CD4-positive, alpha-beta T cell treated with Interferon alpha-2 for 1 hour (primary cell): ENCODE results near the gene TMTC3.
"Not testable (repeated sequence)": the region's sequence is repeated elsewhere in the genome, so short reads cannot be mapped to it uniquely, and the experiment has no call there.

ENCODE experiments used
- DNase-seq, 2 donors: peaks; one replicate each; pipeline ENCODE4 v3.0.0-alpha.2; 2020 to 2022

Gene TMTC3

DNA sequence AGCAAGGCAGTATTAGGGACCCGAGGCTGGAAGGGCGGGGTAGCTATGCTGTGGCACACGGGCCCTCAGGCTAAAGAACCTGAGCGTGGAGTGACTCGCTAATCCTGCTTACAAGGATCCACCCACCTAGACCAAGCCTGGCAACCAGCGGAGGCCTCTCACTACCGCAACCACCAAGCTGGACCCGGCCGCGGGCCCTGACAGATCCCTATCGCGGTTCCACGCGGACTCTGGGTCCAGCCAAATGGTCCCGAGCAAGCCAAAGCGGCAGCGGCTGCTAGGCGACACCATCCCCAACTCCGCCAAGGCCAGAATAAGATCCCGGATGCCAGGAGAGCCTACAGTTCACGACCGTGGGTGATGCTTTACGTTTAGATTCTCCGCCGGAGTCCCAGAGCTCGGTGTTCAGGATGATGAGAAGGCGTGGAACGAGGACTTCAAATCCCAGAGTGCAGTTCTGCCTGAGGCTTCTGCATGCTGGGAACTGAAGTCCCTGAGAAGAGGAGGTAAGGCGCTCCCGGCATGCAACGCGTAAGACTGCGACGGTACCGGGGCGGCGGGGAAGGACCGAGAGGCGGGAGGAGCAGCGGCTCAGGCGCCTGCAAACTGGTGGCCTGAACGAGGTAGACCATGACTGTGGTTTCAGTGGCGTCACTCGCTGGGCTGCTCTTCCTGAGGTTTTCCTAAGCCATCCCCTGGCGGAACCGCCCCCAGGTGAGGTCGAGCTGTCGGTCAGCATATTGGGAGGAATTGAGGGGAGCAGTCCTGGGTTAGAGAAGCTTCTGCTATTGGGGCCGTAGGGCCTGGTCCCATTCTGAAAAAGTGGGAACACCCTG lies at the start of gene TMTC3, which contains the start of gene CEP290:
TSS of gene TMTC3 (plus strand) at position 534 of the 836 bp plus-strand sequence. CDS start 6,009 bp downstream, outside the sequence.
TSS of gene CEP290 (minus strand) at position 315 of the 836 bp plus-strand sequence. CDS start 781 bp downstream, outside the sequence.
- DNase-seq = peak; percentile 96 to 97

DNA sequence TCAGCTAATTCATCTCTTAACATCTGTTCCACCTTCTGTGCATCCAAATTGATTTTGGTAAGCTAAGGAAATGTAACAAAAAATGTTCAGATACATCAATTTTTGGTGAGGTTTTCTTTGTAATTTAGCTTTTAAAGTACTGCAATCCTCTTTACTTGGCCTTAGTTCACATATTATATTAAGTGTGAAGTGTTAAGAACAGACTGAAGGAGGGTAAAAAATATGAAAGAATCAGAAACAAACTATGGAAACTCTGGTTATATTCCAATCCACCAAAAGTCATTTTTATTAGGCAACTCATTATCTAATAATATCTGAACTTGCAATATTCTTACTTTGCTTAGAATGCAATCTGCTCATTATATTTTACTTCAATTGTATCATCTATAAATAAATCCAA lies 49.3 kb upstream of the TMTC3 start:
- DNase-seq = no peak

DNA sequence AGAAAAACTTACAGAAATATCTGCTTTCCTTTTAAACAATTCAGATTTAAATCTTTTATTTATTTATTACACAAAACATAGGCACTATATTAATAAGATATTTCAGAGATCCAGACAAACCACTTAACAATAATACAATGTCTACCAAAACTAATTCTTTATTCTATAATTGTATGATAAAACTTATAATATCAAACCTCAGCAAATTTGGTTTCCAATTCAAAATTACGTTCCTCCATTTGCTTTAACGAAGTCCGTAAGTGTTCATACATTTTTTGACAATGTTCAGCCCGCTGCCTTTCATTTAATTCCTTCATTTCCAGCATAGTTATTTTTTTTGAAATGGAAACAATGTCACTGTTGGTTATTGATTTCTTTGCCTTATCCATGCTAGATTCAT lies 48.5 kb upstream of the TMTC3 start:
- DNase-seq = no peak

DNA sequence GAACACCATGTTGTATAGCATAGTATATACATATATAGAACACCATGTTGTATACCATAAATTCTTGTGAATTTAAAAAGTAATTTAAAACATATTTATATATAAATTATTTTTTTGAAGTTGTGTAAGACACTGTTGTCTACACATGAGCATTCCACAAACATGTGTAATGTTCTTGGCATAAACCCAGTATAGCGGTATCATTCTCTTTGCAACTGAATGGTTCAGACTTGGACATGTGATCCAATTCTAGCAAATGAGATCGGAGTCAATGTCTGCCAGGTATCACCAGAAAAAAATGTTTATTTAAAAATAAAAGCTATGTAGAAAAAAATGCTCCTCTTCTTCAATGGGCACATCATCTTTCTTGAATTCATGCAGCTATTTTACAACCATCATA lies 34.1 kb upstream of the TMTC3 start:
- DNase-seq = no peak

DNA sequence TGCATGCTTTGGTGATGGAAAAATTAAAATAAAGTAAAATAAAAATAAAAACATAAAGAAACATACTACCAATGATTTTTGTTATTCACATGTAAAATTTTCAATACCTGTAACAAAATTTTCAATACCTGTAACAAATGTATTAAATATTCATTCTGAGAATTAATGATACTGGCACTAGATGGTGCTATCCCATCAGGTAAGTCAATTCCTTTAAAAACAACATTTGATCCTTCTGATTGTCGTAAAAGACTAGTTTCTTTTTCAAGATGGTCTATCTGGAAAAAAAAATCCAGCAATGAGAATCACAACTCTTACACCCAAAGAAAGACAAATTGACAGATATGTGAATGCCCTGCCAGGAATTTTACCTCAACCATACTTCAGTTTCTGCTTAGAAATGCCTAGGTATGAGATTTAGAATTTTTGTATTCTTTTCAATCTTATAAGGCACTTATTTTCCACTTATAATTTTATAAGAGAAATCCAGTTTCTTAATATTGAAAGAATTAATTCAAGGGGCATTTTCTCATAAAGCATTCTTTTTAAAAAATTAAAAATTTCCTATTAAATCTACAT lies 30.9 kb upstream of the TMTC3 start:
- peak in 1 of 2 donors; percentile 41 for DNase-seq

DNA sequence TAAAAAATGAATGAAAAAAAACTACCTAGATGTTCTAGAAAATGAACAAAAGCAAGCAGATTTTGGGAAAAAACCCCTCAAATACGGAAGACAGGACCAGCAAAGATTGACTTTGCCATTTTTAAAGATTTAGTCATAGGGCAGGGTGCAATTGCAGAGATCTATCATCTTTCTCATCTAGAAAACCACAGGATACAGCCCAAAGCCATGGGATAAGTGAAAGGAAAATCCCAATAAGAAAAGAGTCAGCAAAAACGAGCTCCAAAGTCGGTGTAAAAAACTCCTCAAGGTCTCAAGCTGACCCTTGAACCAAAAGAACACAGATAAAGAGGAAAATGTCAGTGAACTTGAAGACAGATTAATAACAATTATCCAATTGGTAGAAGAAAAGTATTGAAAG lies 28.2 kb upstream of the TMTC3 start:
- no peak for DNase-seq

DNA sequence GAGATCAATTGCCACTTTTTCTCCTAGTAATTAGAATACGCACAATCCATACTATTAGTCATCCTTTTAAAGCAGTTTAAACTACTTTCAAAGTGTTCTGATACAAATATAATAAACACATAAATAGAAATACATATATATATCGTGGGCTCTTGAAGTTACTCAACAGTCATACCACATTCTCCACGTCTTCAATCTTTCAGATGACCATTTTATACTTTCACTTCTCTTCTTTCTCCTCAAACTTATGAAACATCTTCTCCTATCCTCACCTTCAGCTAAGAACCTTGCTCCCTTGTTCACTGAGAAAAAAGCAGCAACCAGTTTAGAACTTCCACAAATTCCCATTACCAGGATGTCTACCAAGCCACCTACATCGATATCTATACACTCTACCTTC lies 19.4 kb upstream of the TMTC3 start:
- DNase-seq = no peak

DNA sequence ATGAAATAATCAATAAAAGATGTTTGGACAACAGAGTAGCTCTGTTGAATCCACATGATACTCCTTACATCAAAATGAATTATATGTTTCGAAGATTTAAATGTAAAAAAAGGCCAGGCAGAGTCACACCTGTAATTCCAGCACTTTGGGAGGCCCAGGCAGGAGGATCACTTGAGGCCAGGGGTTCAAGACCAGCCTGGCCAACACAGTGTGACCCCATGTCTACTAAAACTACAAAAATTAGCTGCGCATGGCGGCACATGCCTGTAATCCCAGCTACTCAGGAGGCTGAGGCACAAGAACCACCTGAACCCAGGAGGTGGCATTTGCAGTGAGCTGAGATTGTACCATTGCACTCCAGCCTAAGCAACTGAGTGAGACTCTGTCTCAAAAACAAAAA lies 15.0 kb upstream of the TMTC3 start:
- no peak for DNase-seq

DNA sequence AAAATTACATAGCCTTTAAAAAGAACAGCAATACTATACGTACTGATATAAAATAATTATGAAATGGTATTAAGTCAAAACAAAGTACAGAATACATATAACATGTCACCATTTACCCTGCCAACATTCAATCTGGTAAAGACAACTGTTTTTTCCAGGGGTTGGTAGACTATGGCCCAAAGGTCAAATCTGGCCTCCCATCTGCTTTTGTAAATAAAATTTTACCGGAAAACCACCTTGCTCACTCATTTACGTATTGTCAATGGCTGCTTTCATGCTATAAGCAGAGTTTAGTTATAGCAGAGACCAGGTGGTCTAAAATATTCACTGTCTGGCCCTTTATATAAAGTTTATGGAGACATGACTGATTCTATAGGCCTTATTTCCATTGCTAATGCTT lies 14.3 kb upstream of the TMTC3 start:
- no peak for DNase-seq

DNA sequence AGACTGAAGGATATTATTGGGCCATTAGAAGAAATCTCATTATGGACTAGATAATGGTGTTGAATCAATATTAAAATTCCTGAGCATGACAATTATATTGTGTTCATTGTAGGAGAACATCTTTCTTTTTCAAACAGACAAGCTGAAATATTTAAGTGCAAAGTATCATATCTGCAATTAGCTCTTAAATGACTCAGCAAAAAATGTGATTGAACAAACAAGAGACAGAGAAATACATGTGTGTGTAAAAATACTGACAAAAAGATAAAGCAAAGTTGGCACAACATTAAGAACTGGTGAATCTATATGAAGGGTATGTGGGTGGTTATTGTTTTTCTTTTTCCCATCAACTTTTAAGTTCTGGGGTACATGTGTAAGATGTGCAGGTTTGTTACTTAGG lies 9.7 kb upstream of the TMTC3 start:
- DNase-seq = no peak

DNA sequence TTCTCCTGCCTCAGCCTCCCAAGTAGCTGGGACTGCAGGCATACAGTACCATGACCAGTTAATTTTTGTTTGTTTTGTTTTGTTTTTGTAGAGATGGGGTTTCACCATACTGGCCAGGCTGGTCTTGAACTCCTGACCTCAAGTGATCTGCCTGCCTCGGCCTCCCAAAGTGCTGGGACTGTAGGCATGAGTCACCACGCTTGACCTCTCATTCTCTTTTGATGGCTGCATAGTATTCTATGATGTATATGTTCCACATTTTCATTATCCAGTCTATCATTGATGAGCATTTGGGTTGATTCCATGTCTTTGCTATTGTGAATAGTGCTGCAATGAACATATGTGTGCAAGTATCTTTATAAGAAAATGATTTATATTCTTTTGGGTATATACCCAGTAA lies 8.9 kb upstream of the TMTC3 start:
- DNase-seq = not testable (repeated sequence)

DNA sequence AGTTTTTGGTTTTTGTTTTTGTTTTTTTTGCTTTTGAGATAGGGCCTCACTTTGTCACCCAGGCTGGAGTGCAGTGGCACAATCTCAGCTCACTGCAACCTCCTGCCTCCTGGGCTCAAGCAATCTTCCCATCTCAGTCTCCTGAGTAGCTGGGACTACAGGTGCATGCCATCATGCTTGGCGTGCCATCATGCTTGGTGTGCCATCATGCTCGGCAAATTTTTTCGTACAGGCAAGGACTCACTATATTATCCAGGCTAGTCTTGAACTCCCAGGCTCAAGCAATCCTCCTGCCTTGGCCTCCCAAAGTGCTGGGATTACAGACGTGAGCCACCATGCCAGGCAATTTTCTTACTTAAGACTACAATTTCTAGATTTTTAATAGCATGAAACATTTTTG lies 2.4 kb upstream of the TMTC3 start:
- not testable (repeated sequence) for DNase-seq

DNA sequence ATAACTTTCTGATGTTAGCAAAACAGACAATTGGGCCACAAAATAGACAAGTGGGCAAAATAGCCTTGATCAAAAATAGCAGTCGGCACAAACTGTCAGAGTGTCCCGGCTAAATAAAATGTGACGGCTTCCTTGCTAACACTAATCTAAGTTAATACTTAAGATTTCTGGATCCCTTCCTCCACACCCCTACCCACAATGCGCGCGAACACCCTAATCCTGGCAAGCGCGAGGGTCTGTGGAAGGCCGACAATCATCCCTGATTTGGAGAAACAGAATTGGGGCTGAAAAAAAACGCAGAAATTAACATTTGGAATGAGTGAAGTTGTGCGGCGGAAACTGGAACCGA lies 708 bp upstream of the TMTC3 start:
- DNase-seq = no peak

DNA sequence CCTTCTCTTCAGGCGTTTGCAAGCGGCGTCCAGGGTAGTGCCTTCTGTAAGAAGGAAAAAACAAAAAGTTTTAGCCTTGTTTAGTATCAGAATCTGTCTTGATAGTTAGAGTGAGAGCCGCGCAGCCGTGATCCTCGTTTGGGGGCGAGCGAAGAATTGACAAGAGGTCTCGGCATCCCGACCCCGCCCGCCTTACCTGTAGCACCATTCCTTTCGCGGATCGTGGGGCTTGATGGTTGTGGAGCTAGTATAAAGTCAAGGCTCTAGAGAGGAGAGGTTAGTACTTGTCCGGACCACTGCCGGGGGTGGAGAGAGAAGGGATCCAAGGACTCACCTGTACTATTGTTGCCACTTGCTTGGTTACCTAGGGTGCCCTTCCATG lies 494 bp downstream of the TMTC3 start:
- no peak for DNase-seq

DNA sequence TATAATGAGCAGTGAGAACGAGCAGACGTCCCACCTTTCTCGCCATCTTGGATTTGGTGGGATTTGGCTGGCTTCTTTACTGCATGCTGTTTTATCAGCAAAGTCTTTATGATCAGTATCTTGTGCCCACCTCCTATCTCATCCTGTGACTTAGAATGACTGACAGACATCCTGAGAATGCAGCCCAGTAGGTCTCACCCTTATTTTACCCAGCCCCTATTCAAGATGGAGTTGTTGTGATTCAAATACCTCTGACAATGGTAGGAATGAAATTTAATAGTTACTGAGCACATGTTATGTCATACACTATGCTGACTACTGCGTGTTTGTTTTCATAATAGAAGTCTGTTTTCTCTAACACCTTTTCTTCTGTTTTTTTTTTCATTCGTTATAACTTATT lies 1.9 kb downstream of the TMTC3 start:
- DNase-seq = no peak

DNA sequence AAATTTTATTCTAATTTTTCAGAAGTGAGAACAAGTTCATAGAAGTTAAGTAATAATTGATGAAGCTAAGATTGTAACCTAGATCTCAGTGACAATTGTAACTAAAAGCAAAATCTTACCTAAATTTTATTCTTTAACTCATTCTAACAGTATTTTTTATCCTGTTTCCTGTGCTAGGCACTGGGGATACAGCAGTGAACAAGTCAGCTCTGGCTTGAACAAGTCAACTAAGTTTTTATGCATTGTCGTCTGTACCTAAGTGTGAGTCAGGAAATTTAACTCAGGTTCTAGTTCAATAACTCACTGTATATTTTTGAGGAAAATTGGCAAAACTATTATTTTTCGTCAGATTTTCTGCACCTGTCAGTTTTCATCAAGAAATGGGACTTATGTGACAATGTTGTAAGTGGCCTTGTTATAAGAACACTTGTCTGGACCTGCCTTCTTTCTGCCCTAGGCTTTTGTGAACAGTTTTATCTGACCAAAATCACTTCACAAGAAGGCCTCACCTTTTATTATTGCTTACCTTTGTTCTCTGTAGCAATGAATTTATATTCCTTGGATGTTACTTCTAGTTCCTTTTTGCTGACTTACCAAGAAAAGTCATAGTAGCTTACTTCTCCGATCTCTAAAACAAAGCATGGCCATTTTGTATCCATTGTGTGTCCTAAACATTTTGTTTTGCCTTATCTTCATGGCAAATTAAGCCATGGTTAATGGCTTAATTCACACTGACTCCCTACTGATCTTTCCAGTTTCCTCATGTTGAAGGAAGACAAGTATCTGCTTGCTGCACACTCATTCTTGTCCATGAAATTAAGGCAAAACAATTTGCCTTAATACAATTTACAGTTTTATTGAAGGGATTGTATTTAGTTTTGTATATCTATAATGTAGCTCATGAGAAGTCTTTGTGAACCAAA lies 2.7 kb downstream of the TMTC3 start:
- no peak for DNase-seq

DNA sequence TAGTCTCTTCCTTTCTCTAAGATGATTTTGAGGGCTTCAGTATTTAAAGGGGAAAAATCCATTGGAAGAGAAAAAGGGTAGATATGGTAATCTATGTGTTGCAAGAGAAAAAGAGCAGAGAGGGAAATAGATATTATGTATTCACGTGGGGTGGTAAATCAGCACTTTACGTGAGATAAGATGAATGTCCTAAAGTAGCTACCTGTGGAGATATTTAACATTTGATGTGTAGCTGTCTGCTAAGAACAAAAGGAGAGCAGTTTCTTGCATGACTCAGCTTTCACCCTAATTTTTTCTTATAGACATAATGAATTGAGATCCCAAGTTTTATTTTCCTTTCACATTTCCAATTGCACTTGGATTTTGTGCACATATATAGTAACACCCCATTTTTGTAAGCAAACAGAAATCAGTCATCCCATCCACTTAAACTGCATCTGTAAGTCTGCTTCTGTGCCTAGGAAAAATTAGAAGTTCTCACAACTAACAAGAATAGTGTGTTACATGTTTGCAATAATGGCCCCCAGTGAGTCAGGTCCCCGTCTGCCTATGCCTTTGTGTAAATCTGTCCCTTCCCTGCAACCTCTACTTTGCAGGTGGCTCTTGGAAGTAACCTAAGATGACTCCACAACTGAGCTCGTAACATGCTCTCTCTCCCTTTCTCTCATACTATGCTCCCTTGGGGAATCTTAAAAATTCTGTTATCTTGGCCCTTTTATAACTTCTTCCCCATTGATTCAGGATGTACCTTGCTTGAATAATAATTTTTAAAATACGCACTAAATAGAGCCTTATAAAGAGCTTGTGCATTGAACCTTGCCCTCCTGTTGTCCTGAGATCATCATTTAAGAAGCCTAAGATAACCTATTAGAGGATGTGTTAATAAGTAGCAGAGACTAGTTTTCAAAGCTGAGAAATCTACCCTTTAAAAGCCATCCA lies 3.7 kb downstream of the TMTC3 start:
- DNase-seq = no peak

DNA sequence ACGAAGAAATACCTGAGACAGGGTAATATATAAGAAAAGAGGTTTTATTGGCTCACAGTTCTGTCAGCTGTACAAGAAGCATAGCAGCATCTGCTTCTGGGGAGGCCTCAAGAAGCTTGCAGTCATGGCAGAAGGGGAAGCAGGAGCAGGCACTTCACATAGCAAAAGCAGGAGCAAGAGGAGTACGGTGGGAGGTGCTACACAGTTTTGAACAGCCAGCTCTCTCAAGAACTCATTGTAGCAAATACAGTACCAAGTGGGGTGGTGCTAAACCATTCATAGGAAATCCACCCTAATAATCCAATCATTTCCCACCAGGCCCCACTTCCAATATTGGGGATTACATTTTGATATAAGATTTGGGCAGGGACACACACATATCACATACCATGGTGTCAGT lies 8.0 kb downstream of the TMTC3 start:
- no peak for DNase-seq

DNA sequence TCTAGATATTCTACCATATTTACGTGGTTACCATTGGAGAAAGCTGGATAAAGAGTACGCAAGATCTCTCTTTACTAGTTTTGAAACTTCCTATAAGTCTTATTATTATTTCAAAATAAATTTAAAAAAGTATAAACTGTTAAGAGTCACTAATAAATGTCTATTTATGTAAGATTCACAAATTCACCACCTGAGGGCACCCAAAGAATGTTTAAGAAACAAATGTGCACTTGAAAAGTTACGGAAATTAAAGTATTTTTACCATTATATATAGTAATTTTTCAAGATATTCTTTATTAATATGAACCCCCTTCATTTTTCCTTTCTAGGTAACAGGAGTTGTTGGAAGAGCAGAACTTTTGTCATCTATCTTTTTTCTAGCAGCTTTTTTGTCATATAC lies 11.9 kb downstream of the TMTC3 start:
- no peak for DNase-seq

DNA sequence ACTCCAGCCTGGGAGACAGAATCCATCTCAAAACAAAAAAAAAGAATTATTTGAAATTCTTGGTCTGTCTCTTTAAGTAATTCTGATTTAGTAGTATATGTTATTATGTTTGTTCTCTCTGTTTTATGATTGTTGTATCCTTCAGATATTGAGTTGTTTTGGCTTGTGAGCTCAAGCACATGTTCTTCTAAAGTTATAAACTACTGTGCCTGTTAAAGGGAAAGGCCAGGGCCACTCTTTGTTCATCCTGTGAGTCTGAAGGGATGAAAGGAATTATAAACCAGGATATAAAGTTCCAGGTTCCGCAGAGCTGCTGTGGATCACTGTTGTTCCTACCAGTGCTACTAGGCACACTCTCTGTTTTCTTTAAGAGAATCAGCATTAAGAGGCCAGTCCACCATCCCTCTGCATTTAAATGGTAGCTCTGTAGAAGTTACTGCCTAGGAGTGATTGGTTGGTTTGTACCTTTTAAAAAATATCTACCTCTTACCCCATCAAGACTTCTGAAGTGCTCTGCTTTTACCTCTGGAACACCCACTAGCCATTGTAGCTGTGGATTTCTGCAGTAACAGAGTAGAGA lies 14.1 kb downstream of the TMTC3 start:
- no peak for DNase-seq

DNA sequence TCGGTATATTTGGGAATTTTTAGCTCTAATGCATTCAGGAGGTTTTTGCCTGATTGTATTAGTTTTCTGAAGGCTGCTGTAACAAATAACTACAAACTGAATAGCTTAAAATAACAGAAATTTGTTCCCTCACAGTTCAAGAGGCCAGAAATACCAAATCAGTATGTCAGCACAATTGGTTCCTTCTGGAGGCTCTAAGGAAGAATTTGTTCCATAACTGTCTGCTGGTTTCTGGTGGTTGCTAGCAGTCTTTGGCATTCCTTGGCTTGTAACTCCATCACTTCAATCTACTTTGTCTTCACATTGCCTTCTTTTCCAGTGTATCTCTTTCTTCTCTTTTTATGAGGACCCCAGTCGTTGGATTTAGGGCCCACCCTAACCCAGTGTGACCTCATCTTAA lies 21.3 kb downstream of the TMTC3 start:
- no peak for DNase-seq

DNA sequence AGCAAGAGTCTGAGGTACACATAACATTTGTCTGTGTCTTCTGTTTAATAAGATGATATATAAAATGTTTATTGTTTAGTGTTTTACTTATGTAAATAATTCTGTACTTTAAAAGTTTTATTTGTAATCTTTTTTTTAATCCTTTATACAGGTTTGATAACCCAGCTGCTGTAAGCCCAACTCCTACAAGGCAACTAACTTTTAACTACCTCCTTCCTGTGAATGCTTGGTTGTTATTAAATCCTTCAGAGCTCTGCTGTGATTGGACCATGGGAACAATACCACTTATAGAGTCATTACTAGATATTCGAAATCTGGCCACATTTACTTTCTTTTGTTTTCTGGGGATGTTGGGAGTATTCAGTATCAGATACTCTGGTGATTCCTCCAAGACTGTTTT lies 24.1 kb downstream of the TMTC3 start:
- DNase-seq = no peak
